ENCODE results near the gene PDE4A.

GRCh38 chr19:10508036-10508435 is 87.7 kb downstream of the PDE4A start:
- TF ChIP-seq TCF12 (IDR thresholded peaks at IDR 0.05) (no peak), TCF12 (CRISPR knock-in tag; IDR thresholded peaks at IDR 0.05) (no peak), HMGXB4 (CRISPR knock-in tag; IDR thresholded peaks at IDR 0.05; ENCODE audit: borderline replicate concordance in 1 of 2, low read depth in 1 of 2) (no peak), SALL2 (CRISPR knock-in tag; IDR thresholded peaks at IDR 0.05) (no peak), MTF2 (CRISPR knock-in tag; IDR thresholded peaks at IDR 0.05; ENCODE audit: borderline replicate concordance) (no peak)
- TF ChIP-seq, protein P1, sequence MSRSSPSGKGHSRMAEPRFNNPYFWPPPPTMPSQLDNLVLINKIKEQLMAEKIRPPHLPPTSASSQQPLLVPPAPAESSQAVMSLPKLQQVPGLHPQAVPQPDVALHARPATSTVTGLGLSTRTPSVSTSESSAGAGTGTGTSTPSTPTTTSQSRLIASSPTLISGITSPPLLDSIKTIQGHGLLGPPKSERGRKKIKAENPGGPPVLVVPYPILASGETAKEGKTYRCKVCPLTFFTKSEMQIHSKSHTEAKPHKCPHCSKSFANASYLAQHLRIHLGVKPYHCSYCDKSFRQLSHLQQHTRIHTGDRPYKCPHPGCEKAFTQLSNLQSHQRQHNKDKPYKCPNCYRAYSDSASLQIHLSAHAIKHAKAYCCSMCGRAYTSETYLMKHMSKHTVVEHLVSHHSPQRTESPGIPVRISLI (CRISPR knock-in tag; IDR thresholded peaks at IDR 0.05; ENCODE audit: borderline replicate concordance) = no peak
